Esophagus squamous epithelium (tissue), 4 donors: ENCODE results near the gene REX1BD.

Experiments
- POLR2A ChIP-seq, 4 donors: fragments of 450-650 bp; IDR thresholded peaks; one replicate each; pipeline ENCODE4 v1.6.1; 2017; ENCODE audit warnings: antibody characterized with exemption in 4 of 4, mild to moderate bottlenecking in 4 of 4, moderate library complexity in 3 of 4
- TF ChIP-seq, protein P1 (sequence below), 6 experiments: fragments of 450-650 bp in 4 of 6; fragments of 200-600 bp in 2 of 6; sonication (generic) in 2 of 6; IDR thresholded peaks; one replicate each; pipeline ENCODE4 v1.5.1; 2016 to 2019; ENCODE audit warnings: antibody characterized with exemption in 6 of 6, mild to moderate bottlenecking in 4 of 6, moderate library complexity in 4 of 6

DNA sequence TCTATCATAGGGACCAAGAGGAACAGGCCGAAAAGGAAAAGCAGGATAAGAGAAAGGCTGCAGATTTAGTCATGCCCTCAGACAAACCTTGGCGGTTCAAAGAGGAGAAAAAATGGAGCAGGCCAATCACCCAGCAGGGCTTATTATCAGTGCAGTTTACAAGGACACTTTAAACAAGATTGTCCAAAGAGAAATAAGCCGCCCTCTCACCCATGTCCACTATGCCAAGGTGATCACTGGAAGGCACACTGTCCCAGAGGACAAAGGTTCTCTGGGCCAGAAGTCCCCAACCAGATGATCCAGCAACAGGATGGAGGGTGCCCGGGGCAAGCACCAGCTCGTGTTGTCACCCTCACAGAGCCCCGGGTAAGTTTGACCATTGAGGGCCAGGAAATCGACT, 8.3 kb upstream of the REX1BD start:
- TF ChIP-seq, protein P1, sequence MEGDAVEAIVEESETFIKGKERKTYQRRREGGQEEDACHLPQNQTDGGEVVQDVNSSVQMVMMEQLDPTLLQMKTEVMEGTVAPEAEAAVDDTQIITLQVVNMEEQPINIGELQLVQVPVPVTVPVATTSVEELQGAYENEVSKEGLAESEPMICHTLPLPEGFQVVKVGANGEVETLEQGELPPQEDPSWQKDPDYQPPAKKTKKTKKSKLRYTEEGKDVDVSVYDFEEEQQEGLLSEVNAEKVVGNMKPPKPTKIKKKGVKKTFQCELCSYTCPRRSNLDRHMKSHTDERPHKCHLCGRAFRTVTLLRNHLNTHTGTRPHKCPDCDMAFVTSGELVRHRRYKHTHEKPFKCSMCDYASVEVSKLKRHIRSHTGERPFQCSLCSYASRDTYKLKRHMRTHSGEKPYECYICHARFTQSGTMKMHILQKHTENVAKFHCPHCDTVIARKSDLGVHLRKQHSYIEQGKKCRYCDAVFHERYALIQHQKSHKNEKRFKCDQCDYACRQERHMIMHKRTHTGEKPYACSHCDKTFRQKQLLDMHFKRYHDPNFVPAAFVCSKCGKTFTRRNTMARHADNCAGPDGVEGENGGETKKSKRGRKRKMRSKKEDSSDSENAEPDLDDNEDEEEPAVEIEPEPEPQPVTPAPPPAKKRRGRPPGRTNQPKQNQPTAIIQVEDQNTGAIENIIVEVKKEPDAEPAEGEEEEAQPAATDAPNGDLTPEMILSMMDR (IDR thresholded peaks at IDR 0.05) = no peak
- TF ChIP-seq POLR2A (IDR thresholded peaks at IDR 0.05) = no peak
